Ishikawa (cell line): ENCODE measurements around the gene BMS1.

Experiments used
- CEBPB ChIP-seq: IDR thresholded peaks from 2 replicates; pipeline ENCODE4 v1.6.1; 2012
- CREB1 ChIP-seq: IDR thresholded peaks from 2 replicates; pipeline ENCODE4 v1.6.1; 2012; ENCODE audit warnings: low read depth
- EGR1 ChIP-seq: IDR thresholded peaks from 2 replicates; pipeline ENCODE4 v1.6.1; 2012
- EP300 ChIP-seq: IDR thresholded peaks from 2 replicates; pipeline ENCODE4 v1.6.1; 2012; ENCODE audit warnings: borderline replicate concordance
- FOXM1 ChIP-seq: IDR thresholded peaks from 2 replicates; pipeline ENCODE4 v1.6.1; 2012; ENCODE audit warnings: low read depth, borderline replicate concordance
- MAX ChIP-seq: IDR thresholded peaks from 2 replicates; pipeline ENCODE4 v1.6.1; 2012
- NFIC ChIP-seq: IDR thresholded peaks from 2 replicates; pipeline ENCODE4 v1.6.1; 2012
- RAD21 ChIP-seq: IDR thresholded peaks from 2 replicates; pipeline ENCODE4 v1.6.1; 2012; ENCODE audit warnings: low read depth
- REST ChIP-seq: IDR thresholded peaks from 2 replicates; pipeline ENCODE4 v1.6.1; 2012; ENCODE audit warnings: low read depth, mild to moderate bottlenecking
- TAF1 ChIP-seq: IDR thresholded peaks from 2 replicates; pipeline ENCODE4 v1.6.1; 2012; ENCODE audit warnings: low read depth, mild to moderate bottlenecking
- TCF12 ChIP-seq: IDR thresholded peaks from 2 replicates; pipeline ENCODE4 v1.6.1; 2012; ENCODE audit warnings: low read depth
- TEAD4 ChIP-seq: IDR thresholded peaks from 2 replicates; pipeline ENCODE4 v1.6.1; 2012
- USF1 ChIP-seq: IDR thresholded peaks from 2 replicates; pipeline ENCODE4 v1.6.1; 2012
- YY1 ChIP-seq: IDR thresholded peaks from 2 replicates; pipeline ENCODE4 v1.6.1; 2012; ENCODE audit warnings: low read depth
- ZBTB7A ChIP-seq: IDR thresholded peaks from 2 replicates; pipeline ENCODE4 v1.6.1; 2012; ENCODE audit warnings: low read depth

Gene BMS1

GRCh38 chr10:42865716-42866114 lies 83.1 kb downstream of the BMS1 start:
- TF ChIP-seq EP300 (no peak), TEAD4 (no peak), YY1 (no peak), TCF12 (no peak), REST (no peak), USF1 (no peak), CEBPB (no peak), MAX (no peak), CREB1 (no peak), ZBTB7A (no peak), TAF1 (no peak), FOXM1 (no peak), EGR1 (no peak), NFIC (no peak), RAD21 (no peak)

- TF ChIP-seq MAX (peak; percentile 55; the same call in 1 of the 2 replicates), CREB1 (no peak), EP300 (no peak), RAD21 (peak; percentile 92), USF1 (no peak), TCF12 (no peak), EGR1 (no peak), REST (no peak), TAF1 (no peak), FOXM1 (no peak), TEAD4 (no peak)
Measured at GRCh38 chr10:42866115-42866995, 83.8 kb downstream of the BMS1 start.

GRCh38 chr10:42867571-42867970 lies 85.0 kb downstream of the BMS1 start:
- TF ChIP-seq YY1 (no peak), FOXM1 (no peak), REST (no peak), NFIC (no peak), TAF1 (no peak), ZBTB7A (no peak), CEBPB (no peak), CREB1 (no peak), EP300 (no peak), EGR1 (no peak), TCF12 (no peak), RAD21 (no peak)

GRCh38 chr10:42868530-42868929 lies 85.9 kb downstream of the BMS1 start:
- no peak for TF ChIP-seq TCF12
- no peak for TF ChIP-seq CREB1
- TF ChIP-seq TEAD4 = no peak
- TF ChIP-seq ZBTB7A = no peak
- TF ChIP-seq EGR1 = no peak
- TF ChIP-seq FOXM1 = no peak
- no peak for TF ChIP-seq RAD21
- no peak for TF ChIP-seq YY1
- TF ChIP-seq REST = no peak
- no peak for TF ChIP-seq NFIC
- no peak for TF ChIP-seq TAF1
- no peak for TF ChIP-seq CEBPB
- TF ChIP-seq USF1 = no peak
- no peak for TF ChIP-seq MAX
- no peak for TF ChIP-seq EP300
